Activated CD4-positive, alpha-beta T cell treated with anti-CD3 and anti-CD28 coated beads, Interleukin-2, amount 50 U/mL, for 16 hours (primary cell): ENCODE data around the gene WBP1L.
"Not testable (repeated sequence)": the region's sequence is repeated elsewhere in the genome, so short reads cannot be mapped to it uniquely, and the experiment has no call there.

Source experiments
- DNase-seq: peaks from one replicate; pipeline ENCODE4 v3.0.0-alpha.2; 2020

WBP1L gene

GRCh38 chr10:102743588-102744373, at the start of gene WBP1L:
TSS of gene WBP1L (plus strand) at chr10:102743948. CDS start at chr10:102744054, 106 bp downstream.
- peak; percentile 99 for DNase-seq

- not testable (repeated sequence) for DNase-seq
Measured at GRCh38 chr10:102695401-102695800, 48.3 kb upstream of the WBP1L start.

DNA sequence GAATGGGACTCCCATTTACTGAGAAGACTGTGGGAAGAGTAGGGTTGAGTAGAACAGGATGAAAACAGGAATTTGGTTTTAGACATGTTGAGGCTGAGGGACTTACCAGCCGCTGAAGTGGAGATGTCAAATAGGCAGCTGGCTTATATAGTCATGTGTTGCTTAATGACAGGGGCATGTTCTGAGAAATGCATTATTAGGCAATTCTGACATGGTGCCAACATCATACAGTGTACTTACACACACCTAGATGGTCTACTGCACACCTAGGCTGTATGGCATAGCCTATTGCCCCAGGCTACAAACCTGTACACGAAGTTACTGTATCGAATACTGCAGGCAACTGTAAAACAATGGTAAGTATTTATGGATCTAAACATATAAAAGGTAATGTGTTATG, 47.0 kb upstream of the WBP1L start:
- DNase-seq, result no peak

- no peak for DNase-seq
Measured at GRCh38 chr10:102698894-102699293, 44.9 kb upstream of the WBP1L start.

DNA sequence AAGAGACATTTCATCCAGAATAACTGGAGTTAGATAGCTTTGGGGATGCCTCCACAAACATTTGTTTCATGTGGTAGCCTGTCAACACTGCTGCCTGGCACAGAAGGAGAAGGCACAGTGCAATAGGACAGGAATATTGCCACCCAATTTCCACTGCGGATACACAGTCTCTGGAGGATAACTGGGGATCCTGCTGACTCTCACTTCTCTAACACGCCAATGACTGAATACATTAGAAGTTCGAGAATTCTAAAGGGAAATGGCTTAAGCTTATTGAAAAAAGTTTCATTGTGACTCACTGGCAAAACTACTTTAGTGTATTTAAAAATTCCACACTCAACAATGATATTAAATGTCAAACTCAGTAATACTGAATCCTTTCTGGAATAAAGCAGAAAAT, 42.5 kb upstream of the WBP1L start:
- DNase-seq, result no peak

GRCh38 chr10:102701796-102702195, 42.0 kb upstream of the WBP1L start:
- DNase-seq, result no peak

GRCh38 chr10:102702742-102703141, 41.0 kb upstream of the WBP1L start:
- DNase-seq, result no peak

DNA sequence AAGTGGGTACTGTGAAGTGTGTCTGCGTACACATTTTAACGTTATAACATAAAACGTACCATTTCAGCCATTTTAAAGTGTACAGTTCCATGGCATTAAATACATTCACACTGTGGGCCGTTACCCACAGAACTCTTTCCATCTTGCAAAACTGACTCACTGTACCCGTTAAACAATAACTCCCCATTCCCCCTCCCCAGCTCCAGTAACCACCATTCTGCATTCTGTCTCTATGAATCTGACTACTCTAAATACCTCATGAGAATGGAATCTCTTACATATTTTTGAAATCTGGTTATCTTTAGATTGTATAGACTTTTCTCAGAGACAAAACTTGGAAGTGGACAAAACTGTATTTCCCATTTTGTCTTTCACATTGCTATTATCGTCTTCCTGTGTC, 38.8 kb upstream of the WBP1L start:
- DNase-seq, result no peak

DNA sequence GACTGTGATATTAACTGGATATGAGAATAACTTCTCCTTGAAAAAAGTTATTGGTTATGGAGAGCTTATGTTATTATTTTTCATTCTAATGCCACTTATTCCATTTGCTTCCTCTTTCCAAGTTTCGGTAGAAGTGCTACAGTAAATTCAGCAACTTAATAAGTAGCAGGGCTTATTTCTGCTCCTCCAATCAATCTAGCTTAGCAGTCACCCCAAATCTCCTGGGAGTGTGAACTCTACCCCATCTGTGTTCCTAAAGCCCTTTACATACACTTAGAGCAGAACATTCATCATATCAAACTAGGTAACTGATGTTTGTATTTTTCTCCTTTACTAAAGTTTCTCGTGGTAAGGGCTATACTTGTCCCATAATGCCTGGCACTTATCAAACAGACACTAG, 38.2 kb upstream of the WBP1L start:
- no peak for DNase-seq

DNA sequence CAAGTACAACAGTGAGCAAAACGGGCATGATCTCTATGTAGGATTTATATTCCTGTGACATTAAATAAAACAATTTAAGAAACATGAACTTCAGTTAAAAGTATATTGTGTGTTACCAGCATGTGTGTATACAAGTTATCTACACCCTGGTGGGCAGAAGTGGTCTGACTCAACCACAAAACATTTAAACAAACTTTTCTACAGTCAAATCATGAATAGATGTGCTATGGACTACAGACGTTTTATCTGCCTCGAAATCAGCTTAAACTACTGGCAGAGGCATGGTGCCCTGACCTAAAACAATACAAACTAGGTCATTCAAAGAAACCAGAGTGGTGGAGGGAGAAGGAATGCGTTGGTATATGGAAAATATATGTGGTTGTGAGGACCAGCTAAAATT, 33.1 kb upstream of the WBP1L start:
- peak; percentile 90 for DNase-seq

- DNase-seq, result peak; percentile 58
Measured at GRCh38 chr10:102712089-102712488, 31.7 kb upstream of the WBP1L start.

DNA sequence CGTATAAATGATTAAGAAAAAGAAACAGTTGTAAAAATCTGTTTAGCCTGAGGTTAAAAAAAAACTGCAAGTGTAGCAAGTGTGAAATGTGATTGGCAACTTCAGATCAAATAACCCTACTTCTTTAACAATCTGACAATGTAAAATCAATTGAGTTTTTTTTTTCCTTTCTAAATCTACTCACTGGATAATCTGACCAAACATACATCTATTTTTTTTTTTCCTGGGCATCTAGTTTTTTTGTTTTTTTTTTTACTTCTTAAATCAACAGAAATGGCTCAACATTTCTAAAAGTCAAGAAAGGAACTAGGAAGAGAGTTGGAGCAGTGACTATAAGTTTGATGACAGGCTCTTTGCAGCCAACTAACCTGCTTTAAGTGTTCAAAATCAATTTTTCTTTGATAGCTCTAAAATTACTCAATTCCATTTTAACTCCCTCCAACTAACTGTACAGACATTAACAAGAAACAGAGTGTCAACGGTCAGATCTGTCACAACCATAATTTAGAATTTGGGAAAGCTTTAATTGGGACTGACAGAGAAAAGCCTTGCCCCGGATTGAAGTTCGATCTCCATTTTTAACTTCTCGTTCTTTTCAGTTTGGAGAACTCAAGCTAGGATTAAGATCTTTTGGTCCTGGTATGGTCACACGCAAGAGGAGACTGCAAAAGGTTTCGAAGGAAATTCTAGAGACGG, 30.8 kb upstream of the WBP1L start:
- DNase-seq, result no peak

DNA sequence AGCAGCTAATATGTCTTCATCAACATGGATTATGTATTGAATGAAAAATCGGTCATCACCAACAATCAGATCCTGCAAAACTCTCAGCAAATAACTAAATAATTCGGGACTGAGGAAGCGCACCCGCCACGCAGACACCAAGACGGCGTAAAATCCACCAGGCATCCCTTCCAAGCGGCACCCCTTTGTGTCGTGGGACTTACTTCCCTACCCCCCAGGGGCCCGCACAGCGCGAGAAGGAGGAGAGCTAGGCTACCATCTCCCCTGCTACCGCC, 30.3 kb upstream of the WBP1L start:
- no peak for DNase-seq

DNA sequence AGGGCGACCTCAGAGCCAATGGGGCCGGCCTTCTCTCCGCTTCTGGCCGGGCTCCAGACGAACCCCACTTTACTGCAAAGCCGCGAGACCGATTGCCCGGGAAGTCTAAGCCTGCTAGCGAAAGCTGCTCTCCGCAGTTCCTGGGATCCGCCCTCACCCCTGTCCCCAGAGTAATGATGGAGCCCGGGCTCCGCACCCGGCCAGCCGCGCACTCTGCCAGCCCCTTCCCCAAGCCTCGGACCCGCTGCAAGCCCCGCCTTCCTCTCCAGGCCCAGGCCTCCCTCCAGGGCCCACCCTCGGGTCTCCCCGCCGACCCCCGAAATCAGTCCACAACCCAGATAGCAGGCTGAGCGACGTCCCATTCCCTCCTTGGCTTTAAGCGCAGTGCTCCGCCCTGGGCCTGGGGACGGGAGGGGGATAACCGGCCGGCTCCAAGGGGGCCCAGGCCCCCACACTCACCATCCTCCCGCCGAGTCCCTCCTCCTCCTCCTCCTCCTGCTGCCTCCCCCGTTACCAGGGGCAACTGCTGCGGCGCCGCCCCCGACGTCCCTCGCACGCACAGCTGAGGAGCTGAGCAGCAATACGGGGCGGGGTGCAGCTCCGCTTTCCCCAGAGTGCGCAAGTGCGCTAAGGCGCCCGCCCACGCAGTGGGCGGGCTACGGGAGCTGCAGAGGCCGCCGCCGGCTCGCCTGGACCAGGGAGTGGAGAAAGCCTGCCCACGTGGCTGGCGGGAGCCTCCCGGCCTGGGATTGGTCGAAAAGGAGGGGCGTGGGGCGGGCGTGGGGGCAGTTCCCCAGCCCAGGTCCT, 29.7 kb upstream of the WBP1L start, which contains the start of gene ARL3:
Gene ARL3, minus strand, starts transcription at position 584 of the 807 bp plus-strand sequence. Its CDS starts 122 bp downstream, at position 462.
- DNase-seq, result peak; percentile 99

GRCh38 chr10:102714621-102715455, 28.9 kb upstream of the WBP1L start, which contains the start of gene SFXN2:
TSS of gene SFXN2 (plus strand) at chr10:102714636. CDS start at chr10:102726637, 12,001 bp downstream.
- DNase-seq, result peak; percentile 57

- DNase-seq, result no peak
Measured at GRCh38 chr10:102715880-102716279, 27.9 kb upstream of the WBP1L start.

DNA sequence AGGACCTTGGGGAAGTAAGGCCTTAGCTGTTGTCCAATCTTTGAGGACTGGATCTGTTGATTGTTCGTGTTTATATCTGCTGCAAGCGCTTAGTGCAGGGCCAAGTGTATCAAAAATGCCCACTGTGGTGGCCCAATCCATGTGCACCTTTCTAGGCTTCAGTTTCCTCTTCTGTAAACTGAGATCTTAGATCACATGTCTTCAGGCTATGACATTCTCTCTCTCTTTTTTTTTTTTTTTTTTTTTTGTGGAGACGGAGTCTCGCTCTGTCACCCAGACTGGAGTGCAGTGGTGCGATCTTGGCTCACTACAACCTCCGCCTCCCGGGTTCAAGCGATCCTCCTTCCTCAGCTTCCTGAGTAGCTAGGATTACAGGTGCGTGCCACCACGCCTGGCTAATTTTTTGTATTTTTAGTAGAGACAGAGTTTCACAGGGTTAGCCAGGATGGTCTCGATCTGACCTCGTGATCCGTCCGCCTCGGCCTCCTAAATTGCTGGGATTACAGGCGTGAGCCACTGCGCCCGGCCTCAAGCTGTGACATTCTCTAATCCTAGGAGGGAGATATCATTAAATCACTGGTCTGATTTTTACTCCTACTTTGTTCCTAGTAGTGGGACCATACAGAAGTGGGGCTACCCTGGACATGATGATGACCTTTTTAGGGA, 26.7 kb upstream of the WBP1L start:
- not testable (repeated sequence) for DNase-seq

DNA sequence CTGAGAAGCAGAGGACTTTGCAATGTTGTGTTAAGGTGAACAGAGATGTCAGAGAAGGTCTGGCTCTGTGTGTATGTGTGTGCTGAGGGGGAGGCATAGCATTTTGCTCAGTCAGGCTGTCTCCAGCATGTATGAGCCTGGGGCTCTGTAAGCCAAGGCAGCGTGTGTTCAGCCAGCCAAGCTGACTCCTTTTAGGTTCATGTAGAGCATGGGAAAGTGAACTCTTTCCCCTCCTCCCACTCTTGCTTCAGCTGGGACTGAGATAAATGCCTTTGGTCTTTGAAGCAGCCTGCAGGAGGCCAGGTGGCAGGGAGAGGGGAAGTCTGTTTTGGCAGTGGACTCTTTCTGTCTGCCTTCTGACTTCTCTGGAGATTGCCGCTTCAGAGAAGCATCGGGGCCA, 25.5 kb upstream of the WBP1L start:
- no peak for DNase-seq

GRCh38 chr10:102720337-102720736, 23.4 kb upstream of the WBP1L start:
- DNase-seq, result no peak

DNA sequence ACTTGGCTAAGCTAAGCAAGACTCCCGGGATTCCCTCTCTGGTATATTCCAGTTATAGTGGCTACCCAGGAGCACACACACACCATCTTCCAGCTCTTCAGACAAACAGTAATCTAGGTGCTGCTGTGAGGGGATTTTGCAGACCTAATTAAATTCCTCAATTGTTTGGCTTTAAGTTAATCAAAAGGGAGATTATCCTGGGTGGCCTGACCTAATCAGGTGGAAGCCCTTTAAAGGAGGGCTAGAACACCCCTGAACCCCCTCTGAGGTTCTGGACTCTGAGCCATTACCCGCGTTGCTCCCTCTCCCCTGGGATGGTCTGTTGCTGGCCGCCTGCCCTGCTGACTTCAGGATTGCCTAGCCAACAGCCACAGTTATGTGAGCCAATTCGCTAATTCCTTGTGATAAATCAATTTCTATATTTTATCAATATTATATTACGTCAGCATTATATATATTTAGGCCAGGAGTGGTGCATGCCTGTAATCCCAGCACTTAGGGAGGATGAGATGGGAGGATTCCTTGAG, 22.9 kb upstream of the WBP1L start:
- DNase-seq, result no peak

- DNase-seq, result peak; percentile 29
Measured at GRCh38 chr10:102721954-102722353, 21.8 kb upstream of the WBP1L start.

DNA sequence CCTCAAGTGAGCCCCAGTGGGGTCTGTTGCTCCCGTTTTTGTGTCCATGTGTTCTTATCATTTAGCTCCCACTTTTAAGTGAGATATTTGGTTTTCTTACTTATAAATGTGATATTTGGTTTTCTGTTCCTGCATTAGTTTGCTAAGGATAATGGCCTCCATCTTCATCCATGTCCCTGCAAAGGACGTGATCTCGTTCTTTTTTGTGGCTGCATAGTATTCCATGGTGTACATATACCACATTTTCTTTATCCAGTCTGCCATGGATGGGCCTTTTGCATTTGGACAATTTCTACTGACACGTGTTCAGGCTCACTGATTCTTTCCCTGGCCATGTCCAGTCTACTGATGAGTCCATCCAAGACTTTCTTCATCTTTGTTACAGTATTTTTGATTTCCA, 19.8 kb upstream of the WBP1L start:
- no peak for DNase-seq
